ENCODE data around the gene SPIRE1.
"Not testable (repeated sequence)": the region's sequence is repeated elsewhere in the genome, so short reads cannot be mapped to it uniquely, and the experiment has no call there.

SPIRE1 gene

DNA sequence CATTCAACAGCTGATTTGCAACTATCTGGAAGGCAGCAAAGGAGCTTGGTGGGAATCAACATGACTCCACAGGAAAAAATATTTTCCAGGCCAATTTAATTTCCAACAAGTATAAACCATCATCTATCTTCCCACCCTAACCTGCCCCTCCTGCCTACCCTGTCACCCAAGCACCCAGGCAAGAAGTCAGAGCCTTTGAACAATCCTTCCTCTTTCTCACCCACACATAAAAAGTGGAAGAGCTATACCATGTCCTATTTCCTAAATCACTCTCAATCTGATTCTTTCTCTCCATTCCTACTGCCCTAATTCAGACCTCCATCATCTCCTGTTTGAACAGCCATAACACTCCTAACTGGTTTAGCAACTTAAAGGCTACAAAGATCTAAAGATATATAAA, 12.7 kb downstream of the SPIRE1 start:
- DNase-seq, result no peak

DNA sequence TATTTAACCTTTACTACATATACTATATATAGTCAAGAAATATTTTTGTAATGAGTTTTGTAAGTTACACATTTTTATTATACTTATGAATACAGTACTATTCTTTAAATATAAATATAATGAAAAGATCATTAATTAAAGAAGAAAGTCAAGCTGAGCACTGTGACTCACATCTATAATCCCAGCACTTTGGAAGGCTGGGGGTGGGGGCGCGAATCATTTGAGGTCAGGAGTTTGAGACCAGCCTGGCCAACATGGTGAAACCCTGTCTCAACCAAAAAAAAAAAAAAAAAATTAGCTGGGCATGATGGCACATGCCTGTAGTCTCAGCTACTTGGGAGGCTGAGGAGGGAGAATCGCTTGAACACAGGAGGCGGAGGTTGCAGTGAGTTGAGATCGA, 14.2 kb downstream of the SPIRE1 start:
- DNase-seq, result not testable (repeated sequence)

DNA sequence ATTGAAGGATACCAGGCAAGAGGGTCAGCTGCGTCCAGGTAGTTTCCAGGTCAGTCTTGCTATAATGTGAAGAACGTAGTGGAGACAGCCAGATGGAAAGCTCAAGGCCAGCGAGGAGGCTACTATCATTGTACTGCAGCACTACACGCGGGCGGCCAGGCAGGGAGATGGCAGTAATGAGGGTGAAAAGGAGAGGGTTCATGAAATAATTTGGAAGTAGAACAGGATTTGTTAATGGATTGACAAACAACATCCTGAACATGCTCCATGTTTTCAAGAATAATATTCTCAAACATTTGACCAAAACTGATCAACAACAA, 17.1 kb downstream of the SPIRE1 start:
- DNase-seq, result no peak

DNA sequence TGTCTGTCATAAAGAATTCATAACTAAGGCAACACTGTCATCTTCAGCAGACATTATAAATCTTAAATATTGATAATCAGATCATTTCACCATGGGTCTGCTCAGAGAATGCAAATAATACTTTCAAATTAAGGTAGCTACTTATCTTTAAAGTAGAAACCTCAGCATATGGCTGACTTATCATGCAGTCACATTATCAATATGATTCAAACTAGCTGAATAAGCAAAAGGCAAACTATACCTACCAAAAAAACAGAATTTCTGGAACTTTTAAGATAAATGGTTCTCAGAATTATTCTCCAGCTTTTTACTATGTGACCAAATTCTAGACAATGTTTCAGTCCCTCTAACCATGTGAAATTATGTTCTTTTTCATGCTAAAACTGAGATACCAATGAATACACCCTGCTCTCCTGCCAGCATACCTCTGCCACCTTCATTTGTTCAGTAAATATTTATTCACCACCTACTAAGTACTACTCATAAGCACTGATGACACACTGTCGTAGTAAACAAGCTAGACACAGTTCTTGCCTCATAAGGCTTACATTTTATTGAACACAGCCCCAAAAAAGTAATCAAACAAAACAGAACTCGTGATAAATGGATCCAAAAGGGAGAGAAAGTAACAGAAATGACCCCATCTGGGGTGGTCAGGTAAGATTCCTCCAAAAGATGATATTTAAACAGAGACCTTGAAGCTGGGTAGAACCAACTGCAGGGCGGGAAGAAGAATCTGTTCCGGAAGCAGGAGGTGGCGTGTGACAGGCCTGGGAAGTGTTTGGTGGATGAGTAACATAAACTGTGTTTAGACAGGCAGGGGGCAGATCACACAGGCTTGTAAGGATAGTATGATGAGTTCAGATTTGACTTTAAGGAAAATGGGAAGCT, 17.7 kb downstream of the SPIRE1 start:
- no peak for DNase-seq

DNA sequence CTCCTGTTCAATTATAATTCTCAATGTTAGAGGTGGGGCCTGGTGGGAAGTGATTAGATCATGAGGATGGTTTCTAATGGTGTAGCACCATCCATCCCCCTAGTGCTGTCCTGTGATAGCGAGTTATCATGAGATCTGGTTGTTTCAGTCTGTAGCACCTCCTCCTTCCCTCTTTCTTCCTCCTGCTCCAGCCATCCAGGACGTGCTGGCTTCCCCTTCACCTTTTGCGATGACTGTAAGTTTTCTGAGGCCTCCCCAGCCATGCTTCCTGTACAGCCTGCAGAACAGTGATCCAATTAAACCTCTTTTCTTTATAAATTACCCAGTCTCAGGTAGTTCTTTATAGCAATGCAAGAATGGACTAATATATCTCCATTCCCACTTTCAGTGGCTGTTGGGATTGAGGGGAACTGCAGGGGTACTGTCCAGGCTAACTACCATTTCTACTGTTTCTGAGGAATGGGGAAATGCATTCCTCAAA, 19.2 kb downstream of the SPIRE1 start:
- DNase-seq, result no peak

DNA sequence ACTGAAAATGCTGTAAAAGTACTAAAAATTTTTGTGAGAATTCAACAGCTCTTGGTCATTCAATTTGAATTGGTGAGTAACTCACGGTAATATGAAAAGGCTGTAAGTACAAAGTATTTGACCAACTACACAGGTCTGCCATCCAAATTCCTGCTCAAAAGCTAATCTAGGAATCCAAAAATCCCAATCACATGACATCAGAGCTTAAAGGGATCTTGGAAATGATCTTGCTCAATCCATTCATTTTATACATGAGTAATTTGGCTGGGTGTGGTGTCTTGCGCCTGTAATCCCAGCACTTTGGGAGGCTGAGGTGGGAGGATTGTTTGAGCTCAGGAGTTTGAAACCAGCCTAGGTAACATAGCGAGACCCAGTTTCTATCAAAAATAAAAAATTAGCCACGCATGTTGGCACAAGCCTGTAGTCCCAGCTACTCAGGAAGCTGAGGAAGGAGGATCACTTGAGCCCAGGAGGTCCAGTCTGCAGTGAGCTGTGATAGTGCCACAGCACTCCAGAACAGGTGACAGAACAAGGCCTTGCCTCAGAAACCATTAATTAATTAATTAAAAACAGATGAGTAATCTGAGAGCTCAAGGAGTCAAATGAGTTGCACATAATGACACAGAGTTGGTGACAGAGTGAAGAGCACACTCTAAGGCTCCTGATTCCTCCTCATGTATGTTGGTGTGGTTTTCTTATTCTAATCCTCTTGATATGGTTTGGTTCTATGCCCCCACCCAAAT, 19.8 kb downstream of the SPIRE1 start:
- no peak for DNase-seq

DNA sequence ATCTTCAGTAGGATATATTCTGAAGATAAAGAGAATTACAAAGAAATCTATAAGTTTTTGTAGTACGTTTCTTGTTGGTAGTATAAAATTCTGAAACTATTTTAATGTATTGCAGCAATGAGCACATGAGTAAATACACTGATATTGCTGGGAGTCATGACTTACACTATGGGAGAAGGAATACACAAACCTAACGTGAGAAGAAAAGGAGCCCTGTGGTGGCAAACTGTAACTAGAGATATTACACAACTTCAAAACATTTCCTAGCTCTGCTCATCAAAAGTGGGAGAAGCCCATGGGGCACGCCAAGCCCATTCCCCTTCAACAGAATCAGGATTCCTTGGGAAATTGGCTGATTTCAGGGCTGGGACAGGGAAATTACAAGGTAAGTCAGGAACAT, 20.5 kb downstream of the SPIRE1 start:
- DNase-seq, result no peak

DNA sequence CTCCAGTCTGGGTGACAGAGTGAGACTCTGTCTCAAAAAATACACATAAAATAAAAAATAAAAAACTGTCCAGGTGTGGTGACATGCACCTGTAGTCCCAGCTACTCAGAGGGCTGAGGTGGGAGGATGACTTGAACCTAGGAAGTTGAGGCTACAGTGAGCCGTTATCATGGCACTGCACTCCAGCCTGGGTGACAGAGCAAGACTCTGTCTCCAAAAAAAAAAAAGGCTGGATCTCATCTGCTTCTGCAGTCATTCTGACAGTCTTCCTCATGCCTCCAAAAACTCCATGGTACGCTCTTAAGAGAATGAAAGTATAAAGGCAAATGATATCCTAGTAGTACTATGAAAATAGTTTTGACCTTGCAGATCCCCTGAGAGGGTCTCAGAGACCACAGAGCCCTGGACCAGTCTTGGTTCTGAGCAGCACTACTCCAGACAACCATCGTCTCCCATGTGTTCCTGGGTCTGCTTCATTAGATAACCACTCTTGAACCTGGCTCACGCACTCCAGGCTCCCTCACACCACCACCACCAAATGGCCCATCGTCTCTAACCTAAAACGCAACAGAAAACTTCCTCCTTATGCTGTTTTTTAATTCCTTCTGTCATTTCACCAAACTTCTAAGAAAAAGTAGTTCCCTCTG, 26.0 kb downstream of the SPIRE1 start:
- DNase-seq, result no peak

DNA sequence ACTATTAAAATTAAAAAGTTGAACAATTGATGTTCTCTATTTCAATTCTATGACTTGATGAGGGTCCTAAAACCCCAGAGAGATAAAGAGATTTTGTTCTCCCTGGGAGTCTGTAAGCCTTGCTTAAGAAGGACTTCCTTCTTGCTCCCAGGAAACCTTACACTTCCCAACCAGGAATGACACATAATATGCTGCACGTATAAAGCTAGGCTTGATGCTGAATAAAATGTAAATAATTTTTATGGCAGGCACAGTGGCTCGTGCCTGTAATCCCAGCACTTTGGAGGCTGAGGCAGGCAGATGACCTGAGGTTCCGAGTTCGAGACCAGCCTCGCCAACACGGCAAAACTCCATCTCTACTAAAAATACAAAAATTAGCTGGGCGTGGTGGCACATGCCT, 27.8 kb downstream of the SPIRE1 start:
- DNase-seq, result no peak

DNA sequence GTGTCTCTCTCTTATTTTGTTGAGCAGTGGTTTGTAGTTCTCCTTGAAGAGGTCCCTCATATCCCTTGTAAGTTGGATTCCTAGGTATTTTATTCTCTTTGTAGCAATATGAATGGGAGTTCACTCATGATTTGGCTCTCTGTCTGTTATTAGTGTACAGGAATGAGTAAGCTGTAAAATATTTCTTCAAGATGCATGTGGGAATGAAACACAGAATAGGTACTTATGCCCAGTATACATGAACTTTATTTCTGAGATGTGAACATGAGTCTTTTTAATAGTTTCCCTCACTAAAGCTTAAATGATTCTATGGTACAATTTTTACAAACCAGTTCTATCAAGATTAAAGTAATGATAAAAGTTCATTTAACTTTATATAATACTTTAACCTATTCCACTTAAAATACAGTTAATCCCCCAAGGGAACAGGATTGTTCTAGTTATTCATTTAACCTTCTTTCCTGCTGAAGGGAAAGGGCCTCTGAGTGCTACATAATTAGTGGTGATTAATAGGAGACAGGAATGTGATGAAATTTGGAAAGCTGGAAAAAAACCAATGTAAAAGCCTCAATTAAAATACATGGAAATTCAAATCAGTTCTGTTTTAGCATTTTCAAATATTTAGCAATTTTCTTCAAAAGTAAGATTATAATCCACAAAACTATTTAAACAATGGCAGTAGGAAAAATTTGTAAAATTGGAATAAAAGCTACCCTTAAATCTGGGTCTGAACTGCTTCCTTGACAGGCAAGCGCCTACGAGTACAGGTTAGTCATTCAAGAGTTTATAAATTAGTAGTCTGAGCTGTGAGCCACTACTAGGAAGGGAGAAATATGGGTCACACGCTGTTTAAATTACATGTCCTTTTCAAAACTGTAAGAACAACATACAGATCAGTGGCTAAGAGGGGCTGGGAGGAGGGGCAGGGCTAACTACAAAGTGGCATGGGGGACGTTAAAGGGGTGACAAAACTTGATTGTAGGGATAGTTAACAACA, 28.9 kb downstream of the SPIRE1 start:
- no peak for DNase-seq

DNA sequence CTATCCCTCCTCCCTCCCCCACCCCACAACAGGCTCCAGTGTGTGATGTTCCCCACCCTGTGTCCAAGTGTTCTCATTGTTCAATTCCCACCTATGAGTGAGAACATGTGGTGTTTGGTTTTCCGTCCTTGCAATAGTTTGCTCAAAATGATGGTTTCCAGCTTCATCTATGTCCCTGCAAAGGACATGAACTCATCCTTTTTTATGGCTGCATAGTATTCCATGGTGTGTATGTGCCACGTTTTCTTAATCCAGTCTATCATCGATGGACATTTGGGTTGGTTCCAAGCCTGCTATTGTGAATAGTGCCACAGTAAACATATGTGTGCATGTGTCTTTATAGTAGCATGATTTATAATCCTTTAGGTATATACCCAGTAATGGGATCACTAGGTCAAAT, 30.7 kb downstream of the SPIRE1 start:
- not testable (repeated sequence) for DNase-seq

DNA sequence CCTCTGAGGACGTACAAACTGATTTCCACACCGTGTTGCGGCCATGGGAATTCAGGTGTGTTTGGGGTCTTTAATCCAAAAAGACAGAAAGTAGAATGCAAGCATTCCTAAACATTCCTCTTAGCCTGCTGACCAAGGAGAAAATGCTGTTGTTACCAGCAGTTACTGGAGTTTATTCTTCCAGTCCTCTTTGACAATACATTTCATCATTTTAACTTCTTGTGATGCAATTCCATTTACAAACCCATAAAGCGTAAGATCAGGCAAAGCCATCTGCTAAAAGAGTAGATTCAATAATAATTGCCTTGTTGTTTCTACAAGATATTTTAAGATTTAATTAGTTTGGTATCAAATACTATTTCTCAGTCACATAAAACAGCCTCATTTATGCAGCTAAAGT, 32.7 kb downstream of the SPIRE1 start:
- DNase-seq, result no peak

DNA sequence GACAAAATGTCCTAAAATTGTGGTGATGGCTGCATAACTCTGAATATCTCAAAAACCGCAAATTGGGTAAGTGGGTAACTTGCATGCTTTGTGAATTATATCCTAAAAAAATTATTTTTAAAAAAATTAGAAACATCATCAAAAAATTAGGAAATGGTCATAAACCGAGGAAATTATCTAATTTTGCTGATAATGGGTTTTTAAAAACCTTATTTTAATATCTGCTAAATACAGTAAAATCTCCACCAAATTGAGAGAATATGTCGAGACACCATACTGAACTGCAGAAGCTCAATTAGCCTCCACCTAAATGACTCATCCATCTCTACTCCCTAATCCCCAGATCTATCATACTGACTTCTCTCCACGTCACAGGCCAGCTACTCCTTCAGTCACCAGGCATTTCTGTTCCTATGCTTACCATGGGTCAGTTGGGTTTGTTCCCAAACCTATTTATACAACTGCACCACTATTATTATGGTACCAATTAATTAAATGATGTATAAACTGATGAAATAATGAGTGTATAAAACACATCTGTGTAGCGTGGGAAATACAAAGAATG, 36.1 kb downstream of the SPIRE1 start:
- DNase-seq, result no peak

DNA sequence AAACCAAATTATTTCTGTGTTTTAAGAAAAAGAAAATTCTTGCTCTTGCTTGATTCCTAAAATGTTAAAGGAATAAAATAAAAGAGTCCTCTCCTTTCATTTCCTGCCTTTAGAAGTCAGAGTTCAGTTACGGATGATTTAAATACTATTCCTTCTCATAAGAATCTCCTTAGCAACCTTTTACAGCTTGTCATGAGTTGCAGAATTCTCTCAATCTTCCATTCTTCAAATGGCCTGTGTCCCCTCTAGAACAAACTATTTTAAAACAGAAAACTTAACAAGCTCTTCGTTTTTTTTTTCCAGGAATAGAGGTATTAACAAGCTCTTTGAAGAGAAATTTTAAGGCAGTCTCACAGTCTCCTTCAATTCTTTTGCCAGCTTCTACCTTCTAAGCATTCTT, 42.2 kb downstream of the SPIRE1 start:
- no peak for DNase-seq

DNA sequence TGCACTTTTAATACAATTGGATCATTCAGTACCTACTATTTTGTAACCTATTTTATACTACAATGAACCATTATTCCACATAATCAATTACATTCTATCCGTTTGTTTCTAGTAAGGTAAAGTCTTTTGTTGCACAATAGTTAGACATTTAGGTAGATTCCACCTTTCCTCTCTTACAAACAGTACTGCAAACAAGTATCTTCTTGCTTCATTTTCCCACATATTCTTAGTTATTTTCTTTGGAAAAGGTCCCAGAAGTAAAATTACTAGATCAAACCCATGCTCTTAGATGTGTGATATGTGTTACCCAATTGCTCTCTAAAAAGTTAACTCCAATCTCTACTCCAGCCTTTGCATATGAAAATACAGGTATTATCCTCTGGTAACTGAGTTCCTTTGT, 49.6 kb downstream of the SPIRE1 start:
- no peak for DNase-seq

DNA sequence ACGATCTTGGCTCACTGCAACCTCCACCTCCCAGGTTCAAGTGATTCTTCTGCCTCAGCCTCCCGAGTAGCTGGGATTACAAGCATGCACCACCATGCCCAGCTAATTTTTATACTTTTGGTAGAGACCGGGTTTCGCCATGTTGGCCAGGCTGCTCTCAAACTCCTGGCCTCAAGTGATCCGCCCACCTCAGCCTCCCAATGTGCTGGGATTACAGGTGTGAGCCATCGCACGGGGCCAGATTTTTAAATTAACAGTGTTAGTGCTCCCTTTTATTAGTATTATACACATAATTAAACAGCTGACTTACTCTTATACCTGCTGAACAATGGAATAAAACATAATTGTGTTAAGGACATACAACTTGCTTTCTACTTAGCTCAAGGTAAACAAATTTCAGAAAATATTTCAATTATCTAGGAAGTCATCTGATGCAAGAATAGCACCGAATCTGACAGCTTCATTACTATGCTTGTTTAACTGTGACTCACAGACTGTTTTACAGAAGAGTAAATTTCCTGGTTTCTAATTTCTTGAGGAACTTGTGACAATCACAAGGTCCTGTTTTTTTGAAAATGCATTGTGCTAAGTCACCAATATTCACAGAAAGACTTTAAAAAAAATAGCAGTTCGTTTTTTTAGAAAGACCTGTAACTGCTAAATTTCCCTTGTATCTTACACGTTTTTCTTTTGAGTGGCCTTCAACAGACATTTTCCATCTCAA, 51.2 kb downstream of the SPIRE1 start:
- no peak for DNase-seq

DNA sequence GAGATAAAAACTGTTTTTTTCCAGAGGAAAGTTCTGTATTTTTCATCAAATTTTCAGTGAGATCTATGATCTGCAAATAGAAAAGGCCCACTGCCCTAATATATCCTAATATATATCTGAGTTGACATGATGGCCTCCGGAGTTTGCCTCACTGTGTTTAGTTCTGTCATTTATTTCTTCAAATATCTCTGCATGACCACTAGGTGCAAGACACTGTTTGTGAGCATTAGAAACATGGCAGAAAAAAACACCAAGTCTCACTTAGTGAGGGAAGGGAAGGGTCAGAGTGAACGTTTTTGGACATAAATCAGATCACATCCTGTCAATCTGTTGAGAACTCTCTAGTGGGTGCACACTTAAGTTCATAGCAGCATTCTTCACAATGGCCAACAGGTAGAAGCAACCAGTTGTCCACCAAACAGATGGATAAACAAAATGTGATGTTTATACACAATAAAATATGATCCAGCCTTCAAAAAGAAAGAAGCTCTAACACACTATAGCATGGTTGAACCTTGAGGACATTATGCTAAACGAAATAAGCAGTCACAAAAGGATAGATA, 53.4 kb downstream of the SPIRE1 start:
- no peak for DNase-seq

DNA sequence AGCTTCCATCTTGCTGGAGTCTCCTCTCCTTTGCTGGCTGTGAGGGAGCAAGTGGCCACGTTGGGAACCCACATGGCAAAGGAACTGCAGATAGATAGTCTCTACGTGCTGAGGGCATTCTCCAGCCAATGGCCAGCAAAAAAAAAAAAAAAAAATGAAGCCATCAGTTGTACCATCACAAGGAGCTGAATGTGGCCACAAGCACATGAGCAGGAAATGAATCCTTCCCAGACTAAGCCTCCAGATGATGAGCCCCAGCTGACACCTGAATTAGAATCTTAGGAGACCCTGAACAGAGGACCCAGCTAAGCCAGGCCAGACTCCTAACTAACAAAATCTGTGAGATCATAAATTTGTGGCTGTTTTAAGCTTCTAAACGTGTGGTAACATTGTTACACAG, 57.9 kb downstream of the SPIRE1 start:
- DNase-seq, result no peak

DNA sequence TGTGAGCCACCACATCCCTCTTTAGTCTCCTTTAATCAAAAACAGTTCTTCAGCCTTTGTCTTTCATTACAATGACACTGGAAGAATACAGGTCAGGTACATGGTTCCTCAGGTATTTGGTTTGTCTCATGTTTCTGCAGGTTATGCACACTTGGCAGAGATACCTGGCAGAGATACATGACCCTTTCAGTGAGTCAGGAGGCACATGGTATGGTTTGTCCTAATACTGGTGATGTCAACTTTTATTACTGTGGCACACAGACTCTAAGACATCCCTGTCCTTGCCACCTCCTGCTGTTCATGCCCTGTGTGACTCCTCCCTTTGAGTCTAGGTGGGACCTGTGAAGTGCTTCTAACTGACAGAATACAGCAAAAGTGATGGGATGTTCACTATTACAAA, 58.4 kb downstream of the SPIRE1 start:
- DNase-seq, result no peak

DNA sequence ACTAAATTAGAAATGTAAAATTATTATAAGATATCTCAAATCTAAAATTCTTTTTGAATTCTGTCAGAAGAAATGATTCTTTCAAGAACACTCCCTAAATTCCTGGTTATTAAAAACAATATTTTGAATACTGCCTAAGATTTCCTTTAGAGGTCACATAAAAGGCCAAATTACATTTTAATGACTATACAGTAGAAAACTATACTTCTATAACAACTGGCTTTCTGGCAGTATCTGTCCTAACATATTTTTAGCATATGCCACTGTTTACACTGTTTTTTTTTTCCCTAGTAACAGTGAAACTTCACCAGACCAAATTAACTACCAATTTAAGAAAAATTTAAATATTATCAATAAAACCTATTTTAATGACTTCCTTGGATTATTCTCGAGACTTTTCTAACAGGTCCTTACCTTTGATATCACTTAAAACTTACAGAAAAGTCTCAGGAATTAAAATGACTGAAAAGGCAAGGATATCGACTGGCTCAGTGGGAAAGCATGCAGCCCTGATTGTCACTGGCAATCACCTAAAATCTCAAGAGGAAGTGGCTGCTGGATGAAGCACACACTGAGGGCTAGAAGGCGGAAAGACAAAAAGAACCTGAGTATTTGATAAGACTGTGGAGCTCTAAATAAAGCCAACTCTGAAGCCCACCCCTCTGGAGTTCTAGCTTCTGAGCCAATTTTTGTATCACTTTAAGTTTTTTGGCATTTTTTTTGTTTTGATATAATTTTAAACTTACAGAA, 59.6 kb downstream of the SPIRE1 start:
- no peak for DNase-seq

All from NK-92 treated with Interleukin-12 subunit alpha and Interleukin-12 subunit beta, amount 100 ng/mL, for 24 hours (cell line).